NCI-H1436 (cell line): ENCODE measurements around the gene USP7.
"Not testable (repeated sequence)": the region's sequence is repeated elsewhere in the genome, so short reads cannot be mapped to it uniquely, and the experiment has no call there.

Experiments used
- DNase-seq: peaks from one replicate; lab custom pipeline; 2025; lab: John Stamatoyannopoulos, UW

Gene USP7

DNA sequence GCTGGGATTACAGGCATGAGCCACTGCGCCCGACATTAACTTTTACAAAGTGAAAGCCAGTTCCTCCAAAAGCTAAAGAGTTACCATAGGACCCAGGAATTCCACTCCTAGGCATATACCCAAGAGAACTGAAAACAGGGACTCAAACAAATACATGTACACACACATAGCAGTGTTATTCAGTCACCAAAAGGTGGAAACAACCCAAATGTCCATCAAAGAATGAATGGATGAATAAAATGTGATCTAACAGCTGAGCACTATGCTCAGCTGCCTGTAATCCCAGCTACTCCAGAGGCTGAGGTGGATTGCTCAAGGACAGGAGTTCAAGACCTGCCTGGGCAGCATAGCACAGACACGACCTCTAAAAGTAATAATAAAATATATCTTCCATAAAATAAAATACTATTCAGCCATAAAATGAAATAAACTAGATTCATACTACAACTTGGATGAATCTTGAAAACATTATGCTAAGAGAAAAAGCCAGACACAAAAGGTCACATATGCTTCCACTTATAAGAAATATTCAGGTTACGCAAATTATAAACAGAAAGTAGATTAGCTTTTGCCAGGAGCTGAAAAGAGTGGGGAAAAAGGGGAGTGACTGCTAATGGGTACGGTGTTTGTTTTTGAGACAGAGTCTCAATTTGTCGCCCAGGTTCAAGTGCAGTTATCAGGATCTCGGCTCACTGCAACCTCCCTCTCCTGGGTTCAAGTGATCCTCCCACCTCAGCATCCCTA is 9.3 kb upstream of the USP7 start:
- no peak for DNase-seq

DNA sequence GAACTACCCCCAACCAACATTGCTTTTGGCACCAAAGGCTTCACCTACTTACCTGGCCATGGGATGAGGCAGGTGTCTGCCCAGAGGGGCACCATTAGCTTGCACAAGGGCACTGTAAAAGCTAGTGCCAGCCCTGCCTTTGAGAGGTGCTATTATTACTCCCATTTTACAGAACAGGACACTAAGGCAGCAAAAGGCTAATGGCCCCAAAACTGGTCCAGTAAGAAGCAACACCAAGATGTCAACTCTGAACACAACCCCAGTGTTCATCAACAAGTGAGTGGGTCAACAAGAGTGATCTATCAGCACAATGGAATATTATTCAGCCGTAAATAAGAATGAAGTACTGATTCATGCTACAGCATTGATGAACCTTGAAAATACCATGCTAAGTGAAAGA is 7.7 kb upstream of the USP7 start:
- DNase-seq = no peak

GRCh38 chr16:8969202-8969897 is 5.6 kb upstream of the USP7 start:
- not testable (repeated sequence) for DNase-seq

GRCh38 chr16:8968054-8968453 is 4.3 kb upstream of the USP7 start:
- DNase-seq = not testable (repeated sequence)

GRCh38 chr16:8967132-8967821 is 3.6 kb upstream of the USP7 start:
- no peak for DNase-seq

DNA sequence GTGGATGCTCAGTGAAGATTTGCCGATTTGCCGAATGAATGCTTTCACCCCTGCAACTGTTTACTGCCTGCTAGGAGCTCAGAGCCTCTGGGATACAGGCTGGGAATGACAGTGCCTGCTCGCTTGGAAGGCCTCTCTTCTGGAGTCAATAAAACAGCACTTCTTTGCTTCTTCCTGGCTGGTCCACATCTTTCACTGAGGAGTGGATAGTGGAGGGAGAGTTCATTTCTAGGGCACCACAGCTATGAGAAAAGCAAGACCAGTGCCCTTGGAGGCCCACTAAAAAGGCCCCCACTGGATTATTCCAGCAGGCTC is 3.1 kb upstream of the USP7 start:
- DNase-seq = no peak

DNA sequence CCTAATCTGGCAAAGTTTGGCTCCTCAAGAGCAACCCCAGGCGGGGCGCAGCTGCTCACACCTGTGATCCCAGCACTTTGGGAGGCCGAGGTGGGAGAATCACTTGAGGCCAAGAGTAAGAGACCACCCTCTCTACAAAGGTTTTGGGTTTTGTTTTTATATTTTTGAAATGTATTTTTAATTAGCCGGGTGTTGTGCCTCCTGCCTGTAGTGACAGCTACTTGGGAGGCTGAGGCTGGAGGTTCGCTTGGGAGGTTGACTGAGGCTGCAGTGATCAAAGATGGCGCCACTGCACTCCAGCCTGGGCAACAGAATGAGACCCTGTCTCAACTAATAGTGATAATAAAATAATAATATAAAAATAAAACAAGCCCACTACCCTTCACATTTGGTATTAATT is 756 bp upstream of the USP7 start:
- no peak for DNase-seq

DNA sequence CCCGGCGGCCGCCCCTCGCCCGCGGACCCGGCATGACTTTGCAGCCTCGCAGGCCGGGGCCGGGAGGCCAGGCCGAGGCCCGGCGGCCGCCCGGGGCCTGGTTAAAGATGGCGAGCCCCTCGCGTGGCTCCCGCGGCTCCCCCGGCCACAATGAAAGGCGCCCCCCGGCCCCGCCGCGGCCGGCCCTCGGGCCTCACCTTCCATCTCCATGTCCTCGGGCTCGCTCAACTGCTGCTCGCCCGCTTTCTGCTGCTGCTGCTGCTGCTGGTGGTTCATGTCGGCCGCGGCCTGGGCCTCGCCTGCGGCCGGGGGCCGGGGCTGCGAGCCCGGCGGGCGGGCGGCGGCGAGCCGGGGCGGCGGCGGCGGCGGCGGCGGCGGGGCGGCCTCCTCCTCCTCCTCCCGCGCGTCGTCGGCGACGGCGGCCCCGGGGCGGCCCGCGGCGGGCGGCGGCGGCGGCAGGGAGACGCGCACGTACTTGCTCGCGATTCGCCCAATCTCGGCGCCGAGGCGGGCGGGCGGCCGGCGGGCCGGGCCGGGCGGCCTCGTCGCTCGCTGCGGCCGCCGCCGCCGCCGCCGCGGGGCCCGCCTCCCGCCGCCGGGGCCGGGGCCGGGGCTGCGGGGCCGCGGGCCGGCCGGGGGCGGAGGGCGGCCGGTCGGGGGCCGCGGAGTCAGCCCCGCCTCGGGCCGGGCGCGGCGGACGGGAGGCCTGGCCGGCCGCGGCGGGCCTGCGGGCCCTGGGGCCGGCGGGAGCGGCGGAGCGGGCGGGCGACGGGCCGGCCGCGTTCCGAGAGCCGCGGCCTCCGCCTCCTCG is 491 bp downstream of the USP7 start:
- DNase-seq = no peak

DNA sequence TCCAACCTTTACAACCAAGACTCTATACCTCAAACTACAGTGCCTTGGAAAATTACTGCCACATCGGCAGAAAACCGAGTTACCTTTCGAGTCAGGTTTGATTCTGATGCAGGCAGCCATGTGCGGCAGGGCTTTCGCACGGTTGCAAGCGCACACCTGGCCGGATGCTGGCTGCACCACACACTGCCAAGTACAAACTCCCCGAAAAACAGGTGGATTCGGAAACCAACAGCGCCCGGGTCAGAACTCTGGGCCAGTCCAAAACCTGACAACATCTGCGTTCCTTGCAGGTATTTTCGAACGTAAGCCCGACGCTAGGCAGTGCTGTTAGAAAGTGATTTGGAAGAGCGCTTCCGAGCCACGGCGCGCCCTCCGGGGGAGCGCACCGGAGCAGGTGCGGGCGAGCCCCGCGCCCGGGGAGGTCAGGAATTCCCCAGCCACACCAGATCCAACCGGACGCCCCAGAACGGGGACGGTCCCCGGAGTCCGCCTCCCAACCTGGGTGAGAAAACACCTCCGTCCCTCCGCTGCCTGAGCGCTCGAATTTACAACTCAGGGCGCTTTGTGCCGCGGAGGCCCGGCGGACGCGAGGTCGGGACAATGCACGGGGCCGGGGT is 1.2 kb downstream of the USP7 start:
- no peak for DNase-seq

GRCh38 chr16:8961811-8962390 is 1.8 kb downstream of the USP7 start:
- no peak for DNase-seq

GRCh38 chr16:8960788-8961109 is 3.0 kb downstream of the USP7 start:
- no peak for DNase-seq

DNA sequence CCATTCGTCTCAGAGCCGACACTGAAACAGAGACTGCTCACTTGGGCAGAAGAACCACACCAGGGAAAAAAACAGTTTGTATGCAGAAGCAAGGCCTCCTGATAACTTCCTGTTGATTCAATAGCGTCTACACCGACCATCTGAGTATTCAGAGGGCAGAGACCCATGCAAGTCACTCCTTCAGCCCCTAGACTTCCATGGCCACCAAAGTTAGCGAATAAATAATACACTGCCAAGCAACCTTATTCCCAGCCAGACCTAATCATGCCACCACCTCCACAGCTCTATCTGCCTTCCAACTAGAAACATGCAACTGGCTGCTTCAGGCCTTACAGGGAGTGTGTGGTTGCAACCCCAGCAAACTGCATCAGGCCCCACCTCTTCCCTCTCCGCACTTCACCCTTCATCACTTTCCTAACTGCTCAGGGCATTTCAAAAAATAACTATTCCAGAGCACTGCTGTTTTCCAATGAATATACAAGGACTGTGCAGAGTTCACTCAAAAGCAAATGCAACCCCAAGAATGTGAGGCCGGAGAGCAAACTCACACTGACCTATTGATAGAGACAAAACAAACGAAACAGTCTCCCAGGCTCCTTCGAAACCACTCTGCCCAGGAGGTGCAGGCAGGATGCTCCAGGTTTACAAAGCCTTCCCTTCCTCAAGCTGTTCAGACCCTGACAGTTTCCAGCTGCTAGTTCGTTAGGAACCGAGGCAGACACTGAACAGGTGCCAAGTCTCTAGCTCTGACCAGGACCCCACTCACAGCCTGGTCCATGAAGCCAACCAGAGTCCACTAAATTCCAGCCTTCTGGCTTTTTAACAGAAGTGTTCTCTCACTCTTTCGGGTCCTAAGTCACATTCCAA is 3.6 kb downstream of the USP7 start:
- no peak for DNase-seq

DNA sequence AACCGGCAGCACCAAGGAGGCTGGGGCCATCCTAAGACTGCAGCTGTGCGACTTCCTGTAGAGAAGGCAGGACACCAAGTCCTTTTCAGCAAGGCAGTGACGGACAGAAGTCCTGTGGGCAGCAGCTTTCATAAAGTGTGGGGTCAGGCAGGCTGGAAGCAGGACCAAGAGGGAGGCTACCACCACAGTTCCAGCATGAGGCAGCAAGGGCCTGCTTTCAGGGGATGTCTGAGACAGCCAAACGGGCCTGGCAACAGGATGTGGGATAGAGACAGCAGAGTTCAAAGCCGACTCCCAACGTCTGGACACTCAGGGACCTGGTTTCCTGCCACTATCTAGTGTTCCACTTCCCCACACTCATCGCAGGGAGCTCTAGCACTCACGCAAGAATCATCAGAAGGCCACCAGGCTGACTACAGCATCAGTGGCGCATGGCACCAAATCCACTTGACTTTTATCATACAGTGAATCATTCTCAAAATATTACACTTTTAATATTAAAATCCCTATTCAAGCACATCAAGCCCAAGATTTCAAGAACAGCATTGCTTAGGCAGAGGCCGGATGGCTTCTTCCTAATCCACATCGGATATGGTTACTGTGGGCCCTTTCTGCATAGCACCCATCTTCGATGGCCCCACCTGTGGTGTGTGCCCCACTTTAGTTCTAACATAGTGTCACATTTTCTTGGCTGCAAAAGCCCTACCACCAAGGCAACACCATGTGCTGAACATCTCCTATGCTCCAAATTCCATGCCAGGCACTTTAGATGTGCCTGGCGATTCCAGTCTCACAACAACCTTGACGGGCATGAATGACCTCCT is 5.2 kb downstream of the USP7 start:
- no peak for DNase-seq

- DNase-seq = no peak
Observed at GRCh38 chr16:8957509-8958157, 6.1 kb downstream of the USP7 start.

GRCh38 chr16:8957063-8957397 is 6.7 kb downstream of the USP7 start:
- DNase-seq = no peak

GRCh38 chr16:8956265-8957062 is 7.2 kb downstream of the USP7 start:
- no peak for DNase-seq

DNA sequence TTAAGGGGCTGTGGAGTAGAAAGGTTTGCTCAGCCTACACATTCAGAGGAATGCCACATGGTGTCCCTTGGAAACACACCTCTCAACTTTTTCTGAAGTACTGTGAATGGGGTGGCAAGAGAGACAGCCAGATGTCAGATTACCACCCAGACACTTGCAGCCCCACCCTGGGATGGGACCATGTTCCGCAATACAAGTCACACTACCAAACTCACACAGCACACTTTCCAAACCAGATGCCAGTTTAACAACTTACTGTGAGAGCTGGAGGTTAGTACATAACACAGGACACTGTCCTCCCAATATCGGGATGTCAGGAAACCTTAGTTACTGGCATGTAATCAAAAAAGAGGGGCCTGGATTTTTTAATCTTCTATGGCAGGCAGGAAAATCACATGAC is 7.9 kb downstream of the USP7 start:
- no peak for DNase-seq

DNA sequence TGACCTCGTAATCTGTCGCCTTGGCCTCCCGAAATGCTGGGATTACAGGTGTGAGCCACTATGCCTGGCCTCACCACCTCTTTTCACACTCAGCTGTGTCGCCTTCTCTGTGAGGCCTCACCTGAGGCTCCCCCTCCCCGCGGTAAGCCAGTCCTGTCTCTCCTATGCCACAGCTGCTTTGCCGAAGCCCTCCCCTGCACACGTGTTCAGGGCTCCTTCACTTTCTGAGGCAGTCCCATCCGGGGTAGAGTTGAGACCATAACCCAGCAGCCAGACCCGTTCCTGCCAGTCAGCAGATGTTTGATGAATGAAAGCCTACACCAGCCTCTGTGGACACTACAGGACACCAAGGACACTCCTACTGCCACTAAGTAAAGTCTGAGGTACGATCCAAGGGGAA is 10.6 kb downstream of the USP7 start:
- no peak for DNase-seq

DNA sequence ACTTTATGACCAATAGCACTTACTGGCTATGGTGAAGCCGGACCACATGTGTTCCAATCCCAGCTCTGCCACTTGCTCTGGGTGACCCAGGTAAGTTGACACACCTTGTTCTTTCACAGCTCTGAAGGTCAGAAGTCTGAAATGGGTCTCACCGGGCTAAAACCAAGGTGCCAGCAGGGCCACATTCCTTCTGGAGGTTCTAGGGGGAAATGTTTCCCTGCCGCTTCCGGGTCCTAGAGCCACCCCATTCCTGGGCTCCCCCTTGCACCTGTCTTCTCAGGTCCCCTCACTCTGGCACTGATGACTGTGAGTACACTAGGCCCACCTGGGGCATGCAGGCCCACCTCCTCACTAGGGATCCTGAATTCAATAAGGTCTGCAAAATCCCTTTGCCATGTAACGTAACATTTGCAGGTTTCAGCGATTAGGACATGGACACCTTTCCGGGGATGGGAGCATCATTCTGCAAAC is 11.4 kb downstream of the USP7 start:
- DNase-seq = no peak
